ENCODE measurements around the gene MINK1.

- TF ChIP-seq POLR2A (IDR thresholded peaks at IDR 0.05; ENCODE audit: extremely low read depth, insufficient read length): no peak
- TF ChIP-seq CTCF (IDR thresholded peaks at IDR 0.05; ENCODE audit: low read depth, low read length): no peak
- TF ChIP-seq MAX (IDR thresholded peaks at IDR 0.05; ENCODE audit: low read depth, low read length): no peak
- TF ChIP-seq MYC (IDR thresholded peaks at IDR 0.05; ENCODE audit: low read depth, low read length): no peak
Measured at GRCh38 chr17:4938688-4939545, 105.8 kb downstream of the MINK1 start.

Data from NB4 (cell line).